Measurements from ENCODE around the gene F2.

Gene F2

DNA sequence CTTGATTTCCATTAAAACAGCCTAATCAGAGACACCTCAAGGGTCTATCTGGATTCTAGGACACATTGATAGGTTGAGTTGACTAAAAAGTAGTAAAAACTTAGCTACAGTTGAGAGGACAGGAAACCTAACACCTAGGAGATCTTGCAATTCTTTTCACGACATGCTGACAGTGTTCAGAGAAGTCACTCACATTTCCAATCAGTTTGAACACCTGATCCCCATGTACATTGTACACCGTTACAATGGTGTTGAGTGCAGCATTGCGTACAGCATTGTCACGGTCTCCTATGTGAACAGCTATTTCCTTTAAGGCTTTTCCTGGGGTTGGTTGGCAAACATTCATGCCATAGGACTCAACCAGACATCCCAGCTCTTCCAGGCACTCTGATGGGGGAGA, 42.8 kb downstream of the F2 start:
- no peak overlapping the region for H3K27ac ChIP-seq
- H3K4me3 ChIP-seq: no peak overlapping the region
- DNase-seq (ENCODE audit: low spot score): no peak
- TF ChIP-seq CTCF (IDR thresholded peaks at IDR 0.05): no peak

- Histone ChIP-seq H3K4me3 (no peak overlapping the region), H3K27ac (no peak overlapping the region)
- no peak for TF ChIP-seq CTCF (IDR thresholded peaks at IDR 0.05)
- DNase-seq (ENCODE audit: low spot score): no peak
Observed at GRCh38 chr11:46762248-46762647, 43.2 kb downstream of the F2 start.

DNA sequence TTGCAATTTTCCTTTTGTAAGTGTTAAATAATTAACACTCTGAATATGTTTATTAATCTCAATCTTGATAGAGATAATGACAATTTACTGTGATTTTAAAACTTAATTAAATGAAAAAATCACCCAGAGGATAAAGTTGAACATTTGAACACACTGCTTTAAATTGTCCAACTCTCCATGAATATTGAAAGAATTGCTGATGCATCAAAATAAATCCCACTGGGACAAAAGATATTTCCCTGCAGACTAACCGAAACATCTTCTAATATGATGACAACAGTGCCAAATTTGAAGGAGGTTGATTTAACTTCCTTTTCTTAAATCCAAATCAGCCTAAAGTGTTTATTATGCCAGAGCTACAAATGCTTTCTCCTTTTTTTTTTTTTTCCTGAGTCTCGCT, 47.6 kb downstream of the F2 start:
- DNase-seq (ENCODE audit: low spot score): no peak
- Histone ChIP-seq H3K4me3 (no peak overlapping the region), H3K27ac (no peak overlapping the region)
- TF ChIP-seq CTCF (IDR thresholded peaks at IDR 0.05): no peak

- TF ChIP-seq CTCF (IDR thresholded peaks at IDR 0.05): no peak
- H3K27ac ChIP-seq: no peak overlapping the region
- no peak for DNase-seq (ENCODE audit: low spot score)
- no peak overlapping the region for H3K4me3 ChIP-seq
Observed at GRCh38 chr11:46769636-46770221, 50.7 kb downstream of the F2 start.

GRCh38 chr11:46776878-46777277, 57.9 kb downstream of the F2 start:
- Histone ChIP-seq H3K27ac (no peak overlapping the region), H3K4me3 (no peak overlapping the region)
- no peak for TF ChIP-seq CTCF (IDR thresholded peaks at IDR 0.05)
- no peak for DNase-seq (ENCODE audit: low spot score)

DNA sequence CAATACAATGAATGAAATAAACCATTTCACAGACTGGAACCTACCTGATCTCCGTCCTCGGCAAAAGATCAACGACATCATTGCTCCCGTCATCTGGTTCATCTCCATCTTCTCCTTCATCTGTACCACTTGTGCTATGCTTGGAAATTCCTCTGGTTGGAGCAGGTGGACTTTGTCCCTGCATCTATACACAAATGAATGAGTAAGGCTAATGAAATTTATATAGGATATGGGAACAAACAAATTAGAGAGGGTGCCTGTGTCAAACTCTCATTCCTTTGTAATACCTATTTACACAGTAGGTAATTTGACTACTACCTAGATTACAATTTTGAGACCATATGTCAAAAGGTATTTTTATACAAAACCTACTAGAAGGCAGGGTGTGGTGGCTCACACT, 59.4 kb downstream of the F2 start:
- no peak for TF ChIP-seq CTCF (IDR thresholded peaks at IDR 0.05)
- Histone ChIP-seq H3K4me3 (no peak overlapping the region), H3K27ac (no peak overlapping the region)
- DNase-seq (ENCODE audit: low spot score): no peak
